ENCODE data around the gene METRNL. TPM values are rescaled to one million over a fixed set of nuclear protein-coding genes. Genes with fewer than 3 reads are reported as not detected.
A peak's percentile ranks its signal among the peaks of the same experiment; 100 is the strongest.

Gene METRNL
- total RNA-seq, 1 donor from 2014 or later: 257 TPM

GRCh38 chr17:83079766-83080578 is 563 bp downstream of the METRNL start:
- peak overlapping the region; percentile 92 to 97 for H3K27ac ChIP-seq
- H3K4me1 ChIP-seq: peaks cover 23 to 42% of the 10 kb centered on the region in 2 donors
- no peak for TF ChIP-seq CTCF (IDR thresholded peaks at IDR 0.05)
- intact Hi-C loops (cut with DNase I): loop anchor here (1.0 to 5.0 kb wide), 3 partner anchors 24 to 118 kb away; no protein-coding TSS in a partner anchor
- peaks cover 4 to 5% of the 10 kb centered on the region in 2 donors for H3K36me3 ChIP-seq
- H3K27me3 ChIP-seq: no peaks in the 10 kb centered on the region
- H3K9me3 ChIP-seq: no peaks in the 10 kb centered on the region
- DNase-seq (ENCODE audit: low spot score in 2 of 2): no peak
- H3K4me3 ChIP-seq: peak overlapping the region; percentile 95 to 98

- peak overlapping the region; percentile 95 to 98 for H3K4me3 ChIP-seq
- TF ChIP-seq CTCF (IDR thresholded peaks at IDR 0.05): no peak
- no peaks in the 10 kb centered on the region for H3K9me3 ChIP-seq
- peak overlapping the region; percentile 92 to 97 for H3K27ac ChIP-seq
- intact Hi-C loops (cut with DNase I): no loop called here
- H3K4me1 ChIP-seq: peaks cover 26 to 48% of the 10 kb centered on the region in 2 donors
- H3K36me3 ChIP-seq: peaks cover 7 to 10% of the 10 kb centered on the region in 2 donors
- H3K27me3 ChIP-seq: no peaks in the 10 kb centered on the region
- DNase-seq (ENCODE audit: low spot score in 2 of 2): no peak
These were observed 1.1 kb downstream of the METRNL start for GRCh38 chr17:83080579-83080857.

- H3K36me3 ChIP-seq: peaks cover 7 to 14% of the 10 kb centered on the region in 2 donors
- H3K27me3 ChIP-seq: no peaks in the 10 kb centered on the region
- H3K4me3 ChIP-seq: peak overlapping the region; percentile 95 to 98
- intact Hi-C loops (cut with DNase I): no loop called here
- TF ChIP-seq CTCF (IDR thresholded peaks at IDR 0.05): no peak
- DNase-seq (ENCODE audit: low spot score in 2 of 2): no peak
- no peaks in the 10 kb centered on the region for H3K9me3 ChIP-seq
- H3K4me1 ChIP-seq: peaks cover 28 to 53% of the 10 kb centered on the region in 2 donors
- peak overlapping the region; percentile 92 to 97 for H3K27ac ChIP-seq
These were observed 1.7 kb downstream of the METRNL start for GRCh38 chr17:83080858-83081683.

GRCh38 chr17:83081684-83082201 is 2.3 kb downstream of the METRNL start:
- Histone ChIP-seq H3K27ac (peak overlapping the region; percentile 92 to 97), H3K27me3 (no peaks in the 10 kb centered on the region), H3K4me3 (peak overlapping the region; percentile 95 to 98), H3K36me3 (peaks cover 9 to 20% of the 10 kb centered on the region in 2 donors), H3K4me1 (peaks cover 30 to 60% of the 10 kb centered on the region in 2 donors), H3K9me3 (no peaks in the 10 kb centered on the region)
- intact Hi-C loops (cut with DNase I): loop anchor here (2.0 kb wide), 1 partner anchor 19 kb away; no protein-coding TSS in a partner anchor
- TF ChIP-seq CTCF (IDR thresholded peaks at IDR 0.05): no peak
- peak in 1 of 2 donors; percentile 86 for DNase-seq (ENCODE audit: low spot score in 2 of 2)

GRCh38 chr17:83082424-83082823 is 3.0 kb downstream of the METRNL start:
- DNase-seq (ENCODE audit: low spot score in 2 of 2): no peak
- Histone ChIP-seq H3K36me3 (peaks cover 12 to 26% of the 10 kb centered on the region in 2 donors), H3K4me1 (peaks cover 33 to 66% of the 10 kb centered on the region in 2 donors), H3K27ac (peak overlapping the region; percentile 92 to 97), H3K27me3 (no peaks in the 10 kb centered on the region), H3K4me3 (peak overlapping the region; percentile 95 to 98), H3K9me3 (no peaks in the 10 kb centered on the region)
- no peak for TF ChIP-seq CTCF (IDR thresholded peaks at IDR 0.05)
- intact Hi-C loops (cut with DNase I): loop anchor here (2.0 kb wide), 1 partner anchor 18 kb away; no protein-coding TSS in a partner anchor
